CD4-positive, alpha-beta T cell treated with Interleukin-4 for 4 hours (primary cell): ENCODE measurements around the gene RAE1.

Experiments
- DNase-seq: peaks from one replicate; pipeline ENCODE4 v3.0.0-alpha.2; 2020

Gene RAE1

GRCh38 chr20:57351042-57351783, at the start of gene RAE1:
TSS of gene RAE1 (plus strand) at chr20:57351255. CDS start at chr20:57354039, 2,784 bp downstream.
- peak; percentile 91 for DNase-seq

GRCh38 chr20:57306747-57307146, 44.3 kb upstream of the RAE1 start:
- no peak for DNase-seq

- DNase-seq = no peak
Measured at GRCh38 chr20:57308451-57309271, 42.4 kb upstream of the RAE1 start.

- DNase-seq = no peak
Measured at GRCh38 chr20:57309544-57310115, 41.4 kb upstream of the RAE1 start.

- DNase-seq = no peak
Measured at GRCh38 chr20:57310821-57311514, 40.1 kb upstream of the RAE1 start.

- DNase-seq = no peak
Measured at GRCh38 chr20:57312138-57312537, 38.9 kb upstream of the RAE1 start.

- no peak for DNase-seq
Measured at GRCh38 chr20:57313230-57313629, 37.8 kb upstream of the RAE1 start.

- DNase-seq = no peak
Measured at GRCh38 chr20:57313951-57314350, 37.1 kb upstream of the RAE1 start.

GRCh38 chr20:57315083-57315975, 35.7 kb upstream of the RAE1 start:
- no peak for DNase-seq

GRCh38 chr20:57315976-57316480, 35.0 kb upstream of the RAE1 start:
- no peak for DNase-seq

- no peak for DNase-seq
Measured at GRCh38 chr20:57316795-57317201, 34.3 kb upstream of the RAE1 start.

GRCh38 chr20:57317316-57317788, 33.7 kb upstream of the RAE1 start:
- DNase-seq = no peak

- DNase-seq = no peak
Measured at GRCh38 chr20:57317789-57318371, 33.2 kb upstream of the RAE1 start.

- no peak for DNase-seq
Measured at GRCh38 chr20:57319584-57319983, 31.5 kb upstream of the RAE1 start.

GRCh38 chr20:57320358-57320757, 30.7 kb upstream of the RAE1 start:
- DNase-seq = no peak

GRCh38 chr20:57321142-57321541, 29.9 kb upstream of the RAE1 start:
- DNase-seq = no peak

GRCh38 chr20:57322476-57322875, 28.6 kb upstream of the RAE1 start:
- no peak for DNase-seq

- DNase-seq = no peak
Measured at GRCh38 chr20:57323034-57323433, 28.0 kb upstream of the RAE1 start.

- no peak for DNase-seq
Measured at GRCh38 chr20:57325632-57326356, 25.3 kb upstream of the RAE1 start.

- no peak for DNase-seq
Measured at GRCh38 chr20:57326667-57327455, 24.2 kb upstream of the RAE1 start.
